Endodermal cell (in vitro differentiated cells): ENCODE data around the gene DDX60. TPM values are rescaled to one million over a fixed set of nuclear protein-coding genes. Genes with fewer than 3 reads are reported as not detected.
"Not testable (repeated sequence)": the region's sequence is repeated elsewhere in the genome, so short reads cannot be mapped to it uniquely, and the experiment has no call there.

ENCODE experiments used
- DNase-seq: peaks from one replicate; pipeline ENCODE4 v3.0.0-alpha.2; 2017
- H3K27ac ChIP-seq: 2 replicates; pipeline ENCODE4 v1.5.1; 2013; ENCODE audit warnings: mild to moderate bottlenecking, low read depth, low read length, moderate library complexity
- H3K27me3 ChIP-seq: 2 replicates; pipeline ENCODE4 v1.6.1; 2013; ENCODE audit warnings: mild to moderate bottlenecking, low read length, moderate library complexity; ENCODE audit not compliant: insufficient read depth, control insufficient read depth, poor library complexity, severe bottlenecking
- H3K36me3 ChIP-seq: 2 replicates; pipeline ENCODE4 v1.7.0; 2013; ENCODE audit warnings: mild to moderate bottlenecking, low read length, moderate library complexity; ENCODE audit not compliant: control insufficient read depth, insufficient read depth
- H3K4me1 ChIP-seq: one replicate; pipeline ENCODE4 v1.7.0; 2013; ENCODE audit warnings: low read length; ENCODE audit not compliant: control insufficient read depth, insufficient read depth
- H3K4me3 ChIP-seq: 2 replicates; pipeline ENCODE4 v1.5.1; 2013; ENCODE audit warnings: mild to moderate bottlenecking, low read length, moderate library complexity
- H3K9ac ChIP-seq: 2 replicates; pipeline ENCODE4 v1.6.1; 2013; ENCODE audit warnings: mild to moderate bottlenecking, low read length, moderate library complexity; ENCODE audit not compliant: poor library complexity, severe bottlenecking; ENCODE audit errors: extremely low read depth
- H3K9me3 ChIP-seq: 2 replicates; pipeline ENCODE4 v1.6.1; 2013; ENCODE audit warnings: mild to moderate bottlenecking, low read length, moderate library complexity; ENCODE audit not compliant: control insufficient read depth
- H3K27ac Mint-ChIP-seq: 2 replicates; pipeline ENCODE4 v1.8.0; 2020; ENCODE audit warnings: mixed read lengths
- H3K27me3 Mint-ChIP-seq: 2 replicates; pipeline ENCODE4 v1.8.0; 2021; ENCODE audit warnings: mild to moderate bottlenecking, mixed read lengths; ENCODE audit not compliant: insufficient read depth
- H3K36me3 Mint-ChIP-seq: 2 replicates; pipeline ENCODE4 v1.8.0; 2020; ENCODE audit warnings: low read depth, mixed read lengths
- H3K4me1 Mint-ChIP-seq: 2 replicates; pipeline ENCODE4 v1.8.0; 2020; ENCODE audit warnings: mixed read lengths
- H3K4me3 Mint-ChIP-seq: 2 replicates; pipeline ENCODE4 v1.8.0; 2020; ENCODE audit warnings: mild to moderate bottlenecking, moderate library complexity, mixed read lengths
- H3K9me3 Mint-ChIP-seq: 2 replicates; pipeline ENCODE4 v1.8.0; 2020; ENCODE audit warnings: mild to moderate bottlenecking, mixed read lengths
- WGBS, 2 experiments: methylation state at CpG; one replicate each; pipeline versions ENCODE4 v1.1.5 to v1.1.7; 2013; ENCODE audit warnings: missing lambda C conversion rate in 2 of 2, mixed read lengths in 1 of 2; ENCODE audit not compliant: insufficient coverage in 1 of 2, insufficient read length in 1 of 2; 5-methylcytosine and 5-hydroxymethylcytosine counted together
- total RNA-seq, 2 donors: library from RNA; stranded (reverse); fragmentation: NEBNext Ultra II Directional in 1 of 2; extraction: Animal tissue kit (Norgen Biotek cat#: 25700) in 1 of 2; gene quantifications; 2 replicates in 1 of 2; 3 replicates in 1 of 2; pipeline ENCODE4 v1.2.1, GENCODE V29; 2021
- TF ChIP-seq, protein P1 (sequence below): fragments of 200-600 bp; sonication (generic); conservative IDR thresholded peaks from 2 replicates; pipeline ENCODE4 v1.5.0; 2021; ENCODE audit warnings: antibody characterized with exemption, mild to moderate bottlenecking

DDX60 gene
- total RNA-seq, 2 donors from 2014 or later = 1.6 to 3.1 TPM

DNA sequence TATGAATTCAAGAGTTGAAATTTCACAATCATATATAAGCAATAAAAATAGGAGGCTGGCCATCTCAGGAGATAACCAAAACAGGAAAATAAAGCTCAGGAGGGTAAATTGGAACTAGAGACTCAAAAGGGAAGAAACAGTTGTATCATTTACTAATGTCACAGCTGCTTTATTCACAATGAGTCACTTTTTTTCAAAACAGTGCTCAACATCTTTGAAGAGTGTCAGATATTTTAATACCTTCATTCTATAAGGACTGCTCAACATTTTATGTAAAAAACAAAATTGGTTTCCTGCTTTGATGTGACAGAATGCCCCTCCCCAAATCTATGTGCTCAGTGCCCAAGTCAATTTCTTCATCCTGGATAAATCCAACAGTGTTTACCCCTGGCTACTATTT lies 97.7 kb downstream of the DDX60 start:
- no peak overlapping the region for H3K27ac ChIP-seq
- TF ChIP-seq, protein P1, sequence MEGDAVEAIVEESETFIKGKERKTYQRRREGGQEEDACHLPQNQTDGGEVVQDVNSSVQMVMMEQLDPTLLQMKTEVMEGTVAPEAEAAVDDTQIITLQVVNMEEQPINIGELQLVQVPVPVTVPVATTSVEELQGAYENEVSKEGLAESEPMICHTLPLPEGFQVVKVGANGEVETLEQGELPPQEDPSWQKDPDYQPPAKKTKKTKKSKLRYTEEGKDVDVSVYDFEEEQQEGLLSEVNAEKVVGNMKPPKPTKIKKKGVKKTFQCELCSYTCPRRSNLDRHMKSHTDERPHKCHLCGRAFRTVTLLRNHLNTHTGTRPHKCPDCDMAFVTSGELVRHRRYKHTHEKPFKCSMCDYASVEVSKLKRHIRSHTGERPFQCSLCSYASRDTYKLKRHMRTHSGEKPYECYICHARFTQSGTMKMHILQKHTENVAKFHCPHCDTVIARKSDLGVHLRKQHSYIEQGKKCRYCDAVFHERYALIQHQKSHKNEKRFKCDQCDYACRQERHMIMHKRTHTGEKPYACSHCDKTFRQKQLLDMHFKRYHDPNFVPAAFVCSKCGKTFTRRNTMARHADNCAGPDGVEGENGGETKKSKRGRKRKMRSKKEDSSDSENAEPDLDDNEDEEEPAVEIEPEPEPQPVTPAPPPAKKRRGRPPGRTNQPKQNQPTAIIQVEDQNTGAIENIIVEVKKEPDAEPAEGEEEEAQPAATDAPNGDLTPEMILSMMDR = no peak
- H3K4me1 ChIP-seq = no peaks in the 10 kb centered on the region
- Mint-ChIP-seq H3K36me3 (no peaks in the 10 kb centered on the region), H3K9me3 (peaks cover 4% of the 10 kb centered on the region), H3K4me1 (no peaks in the 10 kb centered on the region), H3K4me3 (no peak overlapping the region), H3K27ac (no peak overlapping the region), H3K27me3 (no peaks in the 10 kb centered on the region)
- no peaks in the 10 kb centered on the region for H3K36me3 ChIP-seq
- no peaks in the 10 kb centered on the region for H3K9me3 ChIP-seq
- no peak for DNase-seq
- H3K4me3 ChIP-seq = no peak overlapping the region
- no peak overlapping the region for H3K9ac ChIP-seq
- H3K27me3 ChIP-seq = no peaks in the 10 kb centered on the region

DNA sequence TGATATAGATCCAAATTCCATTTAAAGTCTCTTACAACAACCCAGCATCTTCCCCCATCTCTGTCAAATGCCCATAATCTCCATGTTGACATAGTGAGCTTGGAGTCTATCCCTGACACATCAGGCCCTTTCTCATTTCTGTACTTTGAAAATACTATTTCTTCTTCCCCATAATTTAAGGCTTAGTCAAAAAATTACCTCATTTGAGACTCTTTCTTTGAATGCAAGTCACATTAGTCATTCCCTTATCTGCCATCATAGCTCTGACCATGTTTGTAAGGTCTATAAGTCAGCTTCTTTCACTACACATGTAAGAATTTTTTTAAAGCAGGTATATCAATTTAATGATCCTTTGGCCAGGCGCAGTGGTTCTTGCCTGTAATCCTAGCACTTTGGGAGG lies 99.9 kb downstream of the DDX60 start:
- Mint-ChIP-seq H3K27me3 (no peaks in the 10 kb centered on the region), H3K4me3 (no peak overlapping the region), H3K9me3 (peaks cover 4% of the 10 kb centered on the region), H3K4me1 (no peaks in the 10 kb centered on the region), H3K36me3 (no peaks in the 10 kb centered on the region), H3K27ac (no peak overlapping the region)
- TF ChIP-seq, protein P1 = no peak
- H3K27me3 ChIP-seq = no peaks in the 10 kb centered on the region
- WGBS, 2 experiments = 90% methylated on average over 1 of the region's 1 CpG; no CpG with 5 or more reads in 1 of the 2 experiments
- no peak overlapping the region for H3K27ac ChIP-seq
- H3K4me1 ChIP-seq = no peaks in the 10 kb centered on the region
- H3K4me3 ChIP-seq = no peak overlapping the region
- no peak overlapping the region for H3K9ac ChIP-seq
- DNase-seq = no peak
- no peaks in the 10 kb centered on the region for H3K36me3 ChIP-seq
- H3K9me3 ChIP-seq = no peaks in the 10 kb centered on the region

DNA sequence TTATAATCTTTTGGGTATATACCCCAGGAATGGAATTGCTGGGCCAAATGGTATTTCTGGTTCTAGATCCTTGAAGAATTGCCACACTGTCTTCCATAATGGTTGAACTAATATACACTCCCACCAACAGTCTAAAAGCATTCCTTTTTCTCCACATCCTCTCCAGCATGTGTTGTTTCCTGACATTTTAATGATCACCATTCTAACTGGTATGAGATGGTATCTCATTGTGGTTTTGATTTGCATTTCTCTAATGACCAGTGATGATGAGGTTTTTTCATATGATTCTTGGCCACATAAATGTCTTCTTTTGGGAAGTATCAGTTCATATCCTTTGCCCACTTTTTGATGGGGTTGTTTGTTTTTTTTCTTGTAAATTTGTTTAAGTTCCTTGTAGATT lies 105.0 kb downstream of the DDX60 start:
- not testable (repeated sequence) for H3K9me3 Mint-ChIP-seq, H3K4me1 Mint-ChIP-seq, H3K36me3 Mint-ChIP-seq, H3K4me3 Mint-ChIP-seq, H3K4me1 ChIP-seq, H3K27ac Mint-ChIP-seq, DNase-seq, H3K27me3 Mint-ChIP-seq, H3K4me3 ChIP-seq, H3K27me3 ChIP-seq, H3K9me3 ChIP-seq, H3K36me3 ChIP-seq, H3K9ac ChIP-seq, H3K27ac ChIP-seq

DNA sequence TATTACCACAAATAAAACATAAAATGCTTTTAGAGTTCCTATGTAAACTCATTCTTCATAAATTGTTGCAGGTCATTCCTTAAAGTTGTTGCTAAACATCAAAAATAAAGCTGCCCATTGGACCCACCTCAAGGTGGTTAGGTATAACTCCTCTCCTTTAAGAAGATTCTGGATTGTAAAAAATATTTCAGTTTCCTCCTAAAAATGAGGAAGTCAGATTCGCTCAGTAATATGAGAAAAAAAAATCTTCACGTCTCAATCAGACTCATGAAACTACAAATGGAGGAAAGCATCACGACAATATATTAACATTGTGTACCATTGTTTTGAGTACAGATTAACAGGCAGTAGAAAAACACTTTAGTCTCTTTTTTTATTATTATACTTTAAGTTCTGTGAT lies 105.9 kb downstream of the DDX60 start:
- Mint-ChIP-seq H3K27ac (no peak overlapping the region), H3K9me3 (peaks cover 10% of the 10 kb centered on the region), H3K4me3 (no peak overlapping the region), H3K36me3 (no peaks in the 10 kb centered on the region), H3K4me1 (no peaks in the 10 kb centered on the region), H3K27me3 (no peaks in the 10 kb centered on the region)
- no peaks in the 10 kb centered on the region for H3K36me3 ChIP-seq
- TF ChIP-seq, protein P1 = no peak
- no peaks in the 10 kb centered on the region for H3K4me1 ChIP-seq
- no peak for DNase-seq
- H3K27ac ChIP-seq = no peak overlapping the region
- H3K27me3 ChIP-seq = no peaks in the 10 kb centered on the region
- no peaks in the 10 kb centered on the region for H3K9me3 ChIP-seq
- 87% methylated on average over 3 of the region's 3 CpGs; no CpG with 5 or more reads in 1 of the 2 experiments for WGBS, 2 experiments
- no peak overlapping the region for H3K9ac ChIP-seq
- no peak overlapping the region for H3K4me3 ChIP-seq
